Neural cell (in vitro differentiated cells): ENCODE measurements around the gene OTUD4.

Experiments used
- EP300 ChIP-seq: fragments of 450-650 bp; conservative IDR thresholded peaks from 2 replicates; pipeline ENCODE4 v1.6.1; 2014; ENCODE audit warnings: antibody characterized with exemption, mild to moderate bottlenecking, moderate library complexity; ENCODE audit not compliant: poor library complexity, severe bottlenecking
- EZH2 ChIP-seq: fragments of 200-600, 300-800 bp; shearing (Covaris generic), sonication (generic); IDR thresholded peaks from 2 replicates; pipeline ENCODE4 v1.6.1; 2014; ENCODE audit warnings: antibody characterized with exemption, low read length, borderline replicate concordance, mild to moderate bottlenecking; ENCODE audit not compliant: insufficient read depth, poor library complexity, severe bottlenecking
- MXI1 ChIP-seq: fragments of 450-650 bp; conservative IDR thresholded peaks from 2 replicates; pipeline ENCODE4 v1.6.1; 2014; ENCODE audit warnings: antibody characterized with exemption, mild to moderate bottlenecking; ENCODE audit not compliant: poor library complexity, severe bottlenecking
- POLR2AphosphoS5 ChIP-seq: IDR thresholded peaks from 2 replicates; pipeline ENCODE4 v1.6.1; 2012
- RAD21 ChIP-seq: fragments of 450-650 bp; conservative IDR thresholded peaks from 2 replicates; pipeline ENCODE4 v1.6.1; 2014; ENCODE audit warnings: antibody characterized with exemption, mild to moderate bottlenecking, moderate library complexity
- SMC3 ChIP-seq: fragments of 450-650 bp; conservative IDR thresholded peaks from 2 replicates; pipeline ENCODE4 v1.6.1; 2014; ENCODE audit warnings: antibody characterized with exemption, mild to moderate bottlenecking, moderate library complexity; ENCODE audit not compliant: poor library complexity
- TAF1 ChIP-seq: IDR thresholded peaks from 2 replicates; pipeline ENCODE4 v1.6.1; 2012; ENCODE audit warnings: low read depth
- TF ChIP-seq, protein P1 (sequence below): fragments of 450-650 bp; IDR thresholded peaks from 2 replicates; pipeline ENCODE4 v1.5.1; 2014; ENCODE audit warnings: antibody characterized with exemption, mild to moderate bottlenecking, moderate library complexity; ENCODE audit not compliant: poor library complexity, severe bottlenecking
- TF ChIP-seq, protein P2 (sequence below): IDR thresholded peaks from 2 replicates; pipeline ENCODE4 v1.6.1; 2012; ENCODE audit warnings: borderline replicate concordance

DNA sequence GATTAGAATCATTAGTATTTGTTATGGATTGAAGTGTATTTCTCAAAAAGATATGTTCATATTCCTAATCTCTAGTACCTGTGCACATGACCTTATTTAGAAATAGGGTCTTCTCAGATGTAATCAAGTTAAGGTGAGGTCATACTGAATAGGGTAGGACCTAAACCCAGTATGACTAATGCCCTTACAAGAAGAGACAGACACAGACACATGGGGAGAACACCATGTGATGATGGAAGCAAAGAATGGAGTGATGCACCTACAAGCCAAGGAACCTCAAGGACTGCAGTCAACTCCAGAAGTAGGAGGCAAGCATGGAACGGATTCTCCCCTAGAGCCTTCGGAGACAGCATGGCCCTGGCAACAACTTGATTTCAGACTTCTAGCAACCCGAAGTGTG is 31.4 kb downstream of the OTUD4 start:
- TF ChIP-seq, protein P1, sequence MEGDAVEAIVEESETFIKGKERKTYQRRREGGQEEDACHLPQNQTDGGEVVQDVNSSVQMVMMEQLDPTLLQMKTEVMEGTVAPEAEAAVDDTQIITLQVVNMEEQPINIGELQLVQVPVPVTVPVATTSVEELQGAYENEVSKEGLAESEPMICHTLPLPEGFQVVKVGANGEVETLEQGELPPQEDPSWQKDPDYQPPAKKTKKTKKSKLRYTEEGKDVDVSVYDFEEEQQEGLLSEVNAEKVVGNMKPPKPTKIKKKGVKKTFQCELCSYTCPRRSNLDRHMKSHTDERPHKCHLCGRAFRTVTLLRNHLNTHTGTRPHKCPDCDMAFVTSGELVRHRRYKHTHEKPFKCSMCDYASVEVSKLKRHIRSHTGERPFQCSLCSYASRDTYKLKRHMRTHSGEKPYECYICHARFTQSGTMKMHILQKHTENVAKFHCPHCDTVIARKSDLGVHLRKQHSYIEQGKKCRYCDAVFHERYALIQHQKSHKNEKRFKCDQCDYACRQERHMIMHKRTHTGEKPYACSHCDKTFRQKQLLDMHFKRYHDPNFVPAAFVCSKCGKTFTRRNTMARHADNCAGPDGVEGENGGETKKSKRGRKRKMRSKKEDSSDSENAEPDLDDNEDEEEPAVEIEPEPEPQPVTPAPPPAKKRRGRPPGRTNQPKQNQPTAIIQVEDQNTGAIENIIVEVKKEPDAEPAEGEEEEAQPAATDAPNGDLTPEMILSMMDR, result no peak
- TF ChIP-seq SMC3, result no peak
- TF ChIP-seq, protein P2, sequence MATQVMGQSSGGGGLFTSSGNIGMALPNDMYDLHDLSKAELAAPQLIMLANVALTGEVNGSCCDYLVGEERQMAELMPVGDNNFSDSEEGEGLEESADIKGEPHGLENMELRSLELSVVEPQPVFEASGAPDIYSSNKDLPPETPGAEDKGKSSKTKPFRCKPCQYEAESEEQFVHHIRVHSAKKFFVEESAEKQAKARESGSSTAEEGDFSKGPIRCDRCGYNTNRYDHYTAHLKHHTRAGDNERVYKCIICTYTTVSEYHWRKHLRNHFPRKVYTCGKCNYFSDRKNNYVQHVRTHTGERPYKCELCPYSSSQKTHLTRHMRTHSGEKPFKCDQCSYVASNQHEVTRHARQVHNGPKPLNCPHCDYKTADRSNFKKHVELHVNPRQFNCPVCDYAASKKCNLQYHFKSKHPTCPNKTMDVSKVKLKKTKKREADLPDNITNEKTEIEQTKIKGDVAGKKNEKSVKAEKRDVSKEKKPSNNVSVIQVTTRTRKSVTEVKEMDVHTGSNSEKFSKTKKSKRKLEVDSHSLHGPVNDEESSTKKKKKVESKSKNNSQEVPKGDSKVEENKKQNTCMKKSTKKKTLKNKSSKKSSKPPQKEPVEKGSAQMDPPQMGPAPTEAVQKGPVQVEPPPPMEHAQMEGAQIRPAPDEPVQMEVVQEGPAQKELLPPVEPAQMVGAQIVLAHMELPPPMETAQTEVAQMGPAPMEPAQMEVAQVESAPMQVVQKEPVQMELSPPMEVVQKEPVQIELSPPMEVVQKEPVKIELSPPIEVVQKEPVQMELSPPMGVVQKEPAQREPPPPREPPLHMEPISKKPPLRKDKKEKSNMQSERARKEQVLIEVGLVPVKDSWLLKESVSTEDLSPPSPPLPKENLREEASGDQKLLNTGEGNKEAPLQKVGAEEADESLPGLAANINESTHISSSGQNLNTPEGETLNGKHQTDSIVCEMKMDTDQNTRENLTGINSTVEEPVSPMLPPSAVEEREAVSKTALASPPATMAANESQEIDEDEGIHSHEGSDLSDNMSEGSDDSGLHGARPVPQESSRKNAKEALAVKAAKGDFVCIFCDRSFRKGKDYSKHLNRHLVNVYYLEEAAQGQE, result no peak
- no peak for TF ChIP-seq EP300
- TF ChIP-seq POLR2AphosphoS5, result no peak
- TF ChIP-seq EZH2, result no peak
- no peak for TF ChIP-seq RAD21
- TF ChIP-seq TAF1, result no peak
- TF ChIP-seq MXI1, result no peak
